Mesodermal cell (in vitro differentiated cells): ENCODE measurements around the gene STIP1.

Experiments used
- H3K27ac ChIP-seq: 2 replicates; pipeline ENCODE4 v1.7.0; 2013; ENCODE audit warnings: mild to moderate bottlenecking, low read depth, low read length, moderate library complexity; ENCODE audit not compliant: severe bottlenecking
- H3K36me3 ChIP-seq: 2 replicates; pipeline ENCODE4 v1.7.1; 2013; ENCODE audit warnings: mild to moderate bottlenecking, low read length, moderate library complexity; ENCODE audit not compliant: control insufficient read depth, insufficient read depth
- H3K4me1 ChIP-seq: one replicate; pipeline ENCODE4 v1.7.1; 2013; ENCODE audit warnings: mild to moderate bottlenecking, low read length; ENCODE audit not compliant: insufficient read depth, control insufficient read depth, poor library complexity, severe bottlenecking
- H3K4me3 ChIP-seq: 2 replicates; pipeline ENCODE4 v1.7.0; 2013; ENCODE audit warnings: low read length, control low read depth, mild to moderate bottlenecking; ENCODE audit not compliant: insufficient read depth, poor library complexity, severe bottlenecking; ENCODE audit errors: extremely low read depth
- H3K9me3 ChIP-seq: 2 replicates; pipeline ENCODE4 v1.7.1; 2013; ENCODE audit warnings: mild to moderate bottlenecking, low read length, moderate library complexity; ENCODE audit not compliant: control insufficient read depth
- WGBS, 2 experiments: methylation state at CpG; one replicate each; pipeline ENCODE4 v1.1.5; 2013; ENCODE audit warnings: missing lambda C conversion rate in 2 of 2; ENCODE audit not compliant: insufficient coverage in 2 of 2; 5-methylcytosine and 5-hydroxymethylcytosine counted together

Gene STIP1

GRCh38 chr11:64181506-64182411 is 4.2 kb upstream of the STIP1 start:
- Histone ChIP-seq H3K36me3 (peaks cover 2% of the 10 kb centered on the region), H3K4me1 (peaks cover 19% of the 10 kb centered on the region), H3K27ac (peak overlapping the region; percentile 64), H3K9me3 (no peaks in the 10 kb centered on the region), H3K4me3 (no peak overlapping the region)
- 30 to 35% methylated on average over 9 to 11 of the region's 17 CpGs for WGBS, 2 experiments

- H3K4me1 ChIP-seq, result peaks cover 19% of the 10 kb centered on the region
- no peaks in the 10 kb centered on the region for H3K9me3 ChIP-seq
- H3K4me3 ChIP-seq, result no peak overlapping the region
- WGBS, 2 experiments, result 81 to 83% methylated on average over 1 to 2 of the region's 7 CpGs
- no peak overlapping the region for H3K27ac ChIP-seq
- peaks cover 13% of the 10 kb centered on the region for H3K36me3 ChIP-seq
Observed at GRCh38 chr11:64183890-64184289, 2.1 kb upstream of the STIP1 start.

DNA sequence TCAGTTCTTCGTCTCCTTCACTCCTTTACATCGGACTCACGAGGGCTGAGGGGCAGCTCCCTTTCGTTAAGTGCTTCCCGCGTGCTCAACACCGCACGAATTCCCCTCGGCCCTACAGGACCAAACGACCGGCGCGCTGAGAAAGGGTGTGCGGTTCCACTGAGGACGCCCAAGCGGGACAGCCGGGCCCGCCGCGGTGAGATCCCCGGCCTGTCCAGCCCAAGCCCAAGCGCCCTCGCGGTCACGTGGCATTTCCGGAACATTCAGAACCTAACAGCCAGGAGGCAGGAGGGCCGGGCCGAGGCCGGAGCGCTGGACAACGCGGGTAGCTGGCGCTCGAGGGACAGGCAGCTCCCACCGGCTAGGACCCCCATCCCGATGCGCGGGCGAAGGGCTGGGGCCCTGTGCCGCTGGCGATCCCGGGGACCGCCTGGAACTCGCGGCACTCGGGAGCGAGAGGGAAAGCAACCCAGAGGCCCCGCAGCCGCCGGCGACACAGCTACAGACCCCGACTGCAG is 737 bp upstream of the STIP1 start:
- WGBS, 2 experiments, result 0% methylated on average over 41 to 44 of the region's 52 CpGs
- peak overlapping the region; percentile 64 for H3K4me3 ChIP-seq
- H3K27ac ChIP-seq, result peak overlapping the region; percentile 95
- peaks cover 22% of the 10 kb centered on the region for H3K36me3 ChIP-seq
- H3K9me3 ChIP-seq, result no peaks in the 10 kb centered on the region
- peaks cover 19% of the 10 kb centered on the region for H3K4me1 ChIP-seq

DNA sequence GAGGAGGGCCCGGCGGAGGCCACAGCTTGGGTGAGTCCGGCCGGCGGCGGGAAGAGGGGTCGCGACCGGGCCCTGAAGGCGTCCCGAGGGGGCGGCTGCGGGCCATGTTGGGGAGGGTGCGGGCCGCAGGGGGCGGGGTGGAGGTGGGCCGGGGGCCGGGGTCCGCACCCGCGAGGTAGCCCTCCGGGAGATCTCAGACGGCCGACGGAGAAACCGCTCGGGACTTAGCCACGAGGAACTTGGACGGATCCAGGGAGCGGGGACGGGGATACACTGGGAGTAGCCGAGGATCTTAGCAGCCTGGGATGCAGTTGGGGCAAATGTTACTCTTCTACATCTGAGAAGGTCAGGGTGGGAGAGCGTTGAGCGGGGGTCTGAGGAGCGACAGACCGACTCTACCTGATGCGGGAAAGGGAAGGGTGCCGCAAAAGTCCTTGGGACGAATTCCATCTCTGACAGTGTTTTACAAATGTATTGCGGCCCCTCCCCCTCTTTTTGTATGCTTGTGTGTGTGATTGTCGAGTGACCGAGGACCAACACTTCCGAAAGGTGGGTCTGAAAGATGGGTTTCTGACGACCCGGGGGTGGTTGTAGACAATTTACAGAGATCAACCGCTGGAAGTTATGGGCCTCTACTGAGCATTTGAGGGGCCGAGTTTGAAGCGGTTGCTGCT is 658 bp downstream of the STIP1 start:
- H3K36me3 ChIP-seq, result peaks cover 34% of the 10 kb centered on the region
- no peak overlapping the region for H3K4me3 ChIP-seq
- H3K27ac ChIP-seq, result peak overlapping the region; percentile 92
- H3K4me1 ChIP-seq, result peaks cover 10% of the 10 kb centered on the region
- no peaks in the 10 kb centered on the region for H3K9me3 ChIP-seq
- WGBS, 2 experiments, result 1% methylated on average over 27 of the region's 48 CpGs

- no peak overlapping the region for H3K27ac ChIP-seq
Observed at GRCh38 chr11:64192434-64192833, 6.5 kb downstream of the STIP1 start.

GRCh38 chr11:64196626-64197025 is 10.7 kb downstream of the STIP1 start:
- H3K36me3 ChIP-seq, result peaks cover 100% of the 10 kb centered on the region
- 86 to 97% methylated on average over 3 to 7 of the region's 9 CpGs for WGBS, 2 experiments
- no peak overlapping the region for H3K27ac ChIP-seq
- H3K4me3 ChIP-seq, result no peak overlapping the region
- no peaks in the 10 kb centered on the region for H3K4me1 ChIP-seq
- H3K9me3 ChIP-seq, result no peaks in the 10 kb centered on the region

More at GRCh38 chr11:64192434-64192833, 6.5 kb downstream of the STIP1 start:
- WGBS, 2 experiments, result 94 to 97% methylated on average over 4 to 5 of the region's 5 CpGs
- H3K4me1 ChIP-seq, result no peaks in the 10 kb centered on the region
- no peak overlapping the region for H3K4me3 ChIP-seq
- peaks cover 92% of the 10 kb centered on the region for H3K36me3 ChIP-seq
- no peaks in the 10 kb centered on the region for H3K9me3 ChIP-seq

- peaks cover 4% of the 10 kb centered on the region for H3K4me1 ChIP-seq
- H3K9me3 ChIP-seq, result no peaks in the 10 kb centered on the region
- no peak overlapping the region for H3K4me3 ChIP-seq
- H3K36me3 ChIP-seq, result peaks cover 100% of the 10 kb centered on the region
- 100% methylated on average over 2 of the region's 2 CpGs; no CpG with 5 or more reads in 1 of the 2 experiments for WGBS, 2 experiments
- no peak overlapping the region for H3K27ac ChIP-seq
Observed at GRCh38 chr11:64198511-64198910, 12.5 kb downstream of the STIP1 start.

DNA sequence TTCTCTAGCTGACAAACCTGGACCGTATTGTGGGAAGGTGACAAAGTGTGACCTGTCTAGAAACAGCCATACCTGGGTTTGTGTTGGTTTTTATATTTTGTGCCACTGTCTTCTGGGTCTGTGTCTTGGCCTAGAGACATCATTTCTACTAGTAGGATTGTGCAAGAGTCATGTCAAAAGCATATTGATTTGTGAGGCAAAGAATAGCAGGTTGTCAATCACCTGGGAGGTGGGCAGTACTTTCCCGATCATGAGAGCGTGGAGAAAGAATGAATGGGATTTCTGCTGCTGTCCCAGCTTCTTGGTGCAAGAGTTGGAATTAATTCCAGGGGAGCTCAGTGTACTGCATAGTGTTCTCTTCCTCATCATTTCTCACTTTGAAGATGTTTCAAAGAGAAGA is 15.6 kb downstream of the STIP1 start:
- H3K4me1 ChIP-seq, result peaks cover 10% of the 10 kb centered on the region
- H3K36me3 ChIP-seq, result peaks cover 97% of the 10 kb centered on the region
- H3K27ac ChIP-seq, result no peak overlapping the region
- no peaks in the 10 kb centered on the region for H3K9me3 ChIP-seq
- 93 to 97% methylated on average over 3 of the region's 3 CpGs for WGBS, 2 experiments
- H3K4me3 ChIP-seq, result no peak overlapping the region

- Histone ChIP-seq H3K4me1 (peaks cover 25% of the 10 kb centered on the region), H3K27ac (no peak overlapping the region), H3K36me3 (peaks cover 87% of the 10 kb centered on the region), H3K9me3 (no peaks in the 10 kb centered on the region), H3K4me3 (no peak overlapping the region)
- 84 to 97% methylated on average over 5 to 9 of the region's 9 CpGs for WGBS, 2 experiments
Observed at GRCh38 chr11:64202992-64203391, 17.0 kb downstream of the STIP1 start.

GRCh38 chr11:64203421-64204079 is 17.6 kb downstream of the STIP1 start:
- WGBS, 2 experiments, result 94 to 97% methylated on average over 22 to 26 of the region's 27 CpGs
- peaks cover 29% of the 10 kb centered on the region for H3K4me1 ChIP-seq
- H3K27ac ChIP-seq, result no peak overlapping the region
- H3K4me3 ChIP-seq, result no peak overlapping the region
- peaks cover 86% of the 10 kb centered on the region for H3K36me3 ChIP-seq
- H3K9me3 ChIP-seq, result no peaks in the 10 kb centered on the region
